ENCODE data around the gene AHNAK.
"Not testable (repeated sequence)": the region's sequence is repeated elsewhere in the genome, so short reads cannot be mapped to it uniquely, and the experiment has no call there.

The AHNAK gene

GRCh38 chr11:62400281-62400680, 146.3 kb downstream of the AHNAK start:
- DNase-seq, result no peak

GRCh38 chr11:62399878-62400266, 146.7 kb downstream of the AHNAK start:
- DNase-seq, result no peak

GRCh38 chr11:62399172-62399877, 147.3 kb downstream of the AHNAK start:
- DNase-seq, result no peak

GRCh38 chr11:62398011-62398994, 148.3 kb downstream of the AHNAK start:
- no peak for DNase-seq

GRCh38 chr11:62395885-62396551, 150.6 kb downstream of the AHNAK start:
- no peak for DNase-seq

- DNase-seq, result peak; percentile 97
Observed at GRCh38 chr11:62394825-62395538, 151.6 kb downstream of the AHNAK start.

GRCh38 chr11:62393735-62394134, 152.9 kb downstream of the AHNAK start:
- DNase-seq, result no peak

GRCh38 chr11:62393061-62393611, 153.5 kb downstream of the AHNAK start:
- peak; percentile 65 for DNase-seq

GRCh38 chr11:62392506-62392905, 154.1 kb downstream of the AHNAK start:
- no peak for DNase-seq

GRCh38 chr11:62391642-62392425, 154.8 kb downstream of the AHNAK start:
- no peak for DNase-seq

- DNase-seq, result no peak
Observed at GRCh38 chr11:62390722-62391121, 155.9 kb downstream of the AHNAK start.

GRCh38 chr11:62390237-62390636, 156.4 kb downstream of the AHNAK start:
- DNase-seq, result no peak

GRCh38 chr11:62388999-62389398, 157.6 kb downstream of the AHNAK start:
- no peak for DNase-seq

- DNase-seq, result no peak
Observed at GRCh38 chr11:62387381-62387780, 159.2 kb downstream of the AHNAK start.

GRCh38 chr11:62386083-62386482, 160.5 kb downstream of the AHNAK start:
- DNase-seq, result not testable (repeated sequence)

GRCh38 chr11:62383822-62384221, 162.8 kb downstream of the AHNAK start:
- DNase-seq, result no peak

Measured in NCI-H2171 treated with DMSO at 0.1 percent for 48 hours (cell line).